RWPE2 (cell line): Measurements from ENCODE around the gene NPAS1.
A peak's percentile ranks its signal among the peaks of the same experiment; 100 is the strongest.

ENCODE experiments used
- ATAC-seq: fragments of 200-7000 bp; cut with Tn5 transposase; 3 replicates; pipeline ENCODE4 v1.9.1; 2021; ENCODE audit warnings: low read depth
- DNase-seq: peaks from one replicate; pipeline ENCODE4 v3.0.0-alpha.2; 2020; ENCODE audit warnings: low spot score
- H3K27ac ChIP-seq: fragments of 450-650 bp; 2 replicates; pipeline ENCODE4 v1.5.1; 2017; ENCODE audit warnings: mild to moderate bottlenecking; ENCODE audit not compliant: poor library complexity, severe bottlenecking
- H3K27me3 ChIP-seq: fragments of 250-450 bp; sonication (Bioruptor Pico); 2 replicates; pipeline ENCODE4 v1.5.1; 2021; ENCODE audit warnings: mild to moderate bottlenecking, moderate library complexity; ENCODE audit not compliant: insufficient read depth, poor library complexity, severe bottlenecking
- H3K36me3 ChIP-seq: fragments of 250-450 bp; sonication (Bioruptor Pico); 2 replicates; pipeline ENCODE4 v1.5.1; 2020; ENCODE audit warnings: low read depth, mild to moderate bottlenecking, moderate library complexity
- H3K4me1 ChIP-seq: fragments of 250-450 bp; sonication (Bioruptor Pico); 2 replicates; pipeline ENCODE4 v1.5.1; 2021; ENCODE audit warnings: mild to moderate bottlenecking, moderate library complexity; ENCODE audit not compliant: insufficient read depth, poor library complexity, severe bottlenecking
- H3K4me3 ChIP-seq: fragments of 250-450 bp; sonication (Bioruptor Pico); 2 replicates; pipeline ENCODE4 v1.5.1; 2021; ENCODE audit warnings: mild to moderate bottlenecking, moderate library complexity; ENCODE audit not compliant: severe bottlenecking
- H3K9me3 ChIP-seq: fragments of 250-450 bp; sonication (Bioruptor Pico); 2 replicates; pipeline ENCODE4 v1.5.1; 2021; ENCODE audit warnings: mild to moderate bottlenecking, moderate library complexity; ENCODE audit not compliant: severe bottlenecking
- TF ChIP-seq, protein P1 (sequence below): fragments of 450-650 bp; IDR thresholded peaks from one replicate; pipeline ENCODE4 v1.5.1; 2017; ENCODE audit warnings: mild to moderate bottlenecking, moderate library complexity; ENCODE audit not compliant: poor library complexity, severe bottlenecking

The NPAS1 gene

DNA sequence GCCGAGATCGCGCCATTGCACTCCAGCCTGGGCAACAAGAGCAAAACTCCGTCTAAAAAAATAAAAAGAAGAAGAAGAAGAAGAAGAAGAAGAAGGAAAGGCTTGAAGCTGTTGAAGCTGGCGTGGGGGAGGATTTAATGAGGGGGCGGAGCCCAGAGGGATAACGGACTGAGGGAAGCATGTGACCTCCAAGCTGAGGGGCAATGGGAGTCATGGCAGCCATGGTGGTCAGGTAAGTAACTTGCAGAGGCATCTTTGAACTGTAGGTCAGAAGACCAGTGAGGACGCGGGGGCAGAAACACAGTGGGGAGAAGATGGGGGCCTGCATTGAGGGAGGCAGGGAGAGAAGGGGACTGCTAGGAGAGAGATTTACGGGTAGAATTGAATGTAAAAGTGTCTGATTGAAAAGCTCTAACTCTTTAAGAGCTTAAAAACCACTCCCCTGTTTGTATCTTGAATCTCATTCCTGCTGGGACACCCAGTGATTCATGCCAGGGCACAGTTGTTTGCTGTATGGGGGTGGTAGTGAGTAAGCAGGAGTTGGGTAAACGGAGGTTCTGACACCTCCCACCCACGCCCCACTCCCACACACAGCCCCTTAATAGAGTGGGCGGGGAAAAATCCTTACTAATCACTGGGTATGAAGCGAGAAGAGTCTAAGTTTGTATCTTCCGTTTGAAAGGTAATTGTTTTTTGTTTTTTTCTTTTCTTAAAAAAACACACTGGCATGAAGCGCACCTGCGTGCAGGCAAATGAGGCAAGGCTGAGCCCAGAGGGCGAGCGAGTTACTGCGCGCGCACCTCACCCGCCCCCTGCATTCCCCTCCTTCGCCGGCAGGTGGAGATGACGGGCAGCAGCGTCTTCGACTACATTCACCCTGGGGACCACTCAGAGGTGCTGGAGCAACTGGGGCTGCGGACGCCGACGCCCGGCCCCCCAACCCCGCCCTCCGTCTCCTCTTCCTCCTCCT is 15.8 kb downstream of the NPAS1 start:
- ATAC-seq, result peak; percentile 84
- TF ChIP-seq, protein P1, sequence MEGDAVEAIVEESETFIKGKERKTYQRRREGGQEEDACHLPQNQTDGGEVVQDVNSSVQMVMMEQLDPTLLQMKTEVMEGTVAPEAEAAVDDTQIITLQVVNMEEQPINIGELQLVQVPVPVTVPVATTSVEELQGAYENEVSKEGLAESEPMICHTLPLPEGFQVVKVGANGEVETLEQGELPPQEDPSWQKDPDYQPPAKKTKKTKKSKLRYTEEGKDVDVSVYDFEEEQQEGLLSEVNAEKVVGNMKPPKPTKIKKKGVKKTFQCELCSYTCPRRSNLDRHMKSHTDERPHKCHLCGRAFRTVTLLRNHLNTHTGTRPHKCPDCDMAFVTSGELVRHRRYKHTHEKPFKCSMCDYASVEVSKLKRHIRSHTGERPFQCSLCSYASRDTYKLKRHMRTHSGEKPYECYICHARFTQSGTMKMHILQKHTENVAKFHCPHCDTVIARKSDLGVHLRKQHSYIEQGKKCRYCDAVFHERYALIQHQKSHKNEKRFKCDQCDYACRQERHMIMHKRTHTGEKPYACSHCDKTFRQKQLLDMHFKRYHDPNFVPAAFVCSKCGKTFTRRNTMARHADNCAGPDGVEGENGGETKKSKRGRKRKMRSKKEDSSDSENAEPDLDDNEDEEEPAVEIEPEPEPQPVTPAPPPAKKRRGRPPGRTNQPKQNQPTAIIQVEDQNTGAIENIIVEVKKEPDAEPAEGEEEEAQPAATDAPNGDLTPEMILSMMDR, result peak; percentile 98
- H3K27ac ChIP-seq, result peak overlapping the region; percentile 64

DNA sequence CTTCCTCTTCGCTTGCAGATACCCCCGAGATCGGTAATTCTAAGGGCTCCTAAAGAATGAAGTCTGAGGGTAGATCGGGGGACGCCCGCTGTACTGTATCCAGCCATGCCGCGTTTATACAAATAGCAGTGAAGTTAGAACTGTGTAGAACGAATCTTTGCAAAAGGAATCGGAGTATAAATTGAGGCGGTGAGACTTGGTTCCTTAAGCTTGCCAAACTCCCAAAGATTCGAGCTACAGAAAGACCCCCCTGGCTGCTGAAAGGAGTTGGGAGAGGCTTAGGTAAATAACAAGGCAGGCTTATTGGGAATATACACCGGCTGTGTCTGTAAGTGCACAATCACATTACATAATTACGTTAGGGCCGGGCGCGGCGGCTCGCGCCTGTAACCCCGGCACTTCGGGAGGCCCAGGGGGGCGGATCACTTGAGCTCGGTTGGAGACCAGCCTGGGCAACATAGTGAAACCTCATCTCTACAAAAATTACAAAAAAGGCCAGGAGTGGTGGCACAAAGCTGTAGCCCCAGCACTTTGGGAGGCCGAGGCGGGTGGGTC is 16.5 kb downstream of the NPAS1 start:
- ATAC-seq (peak; percentile 53), DNase-seq (no peak)
- Histone ChIP-seq H3K9me3 (no peaks in the 10 kb centered on the region), H3K4me1 (peaks cover 6% of the 10 kb centered on the region), H3K27me3 (no peaks in the 10 kb centered on the region), H3K4me3 (peak overlapping the region; percentile 27), H3K36me3 (no peaks in the 10 kb centered on the region), H3K27ac (peak overlapping the region; percentile 64)
- TF ChIP-seq, protein P1, result peak; percentile 83

More for the DNA sequence above, 15.8 kb downstream of the NPAS1 start:
- H3K36me3 ChIP-seq, result no peaks in the 10 kb centered on the region
- H3K4me3 ChIP-seq, result peak overlapping the region; percentile 27
- H3K27me3 ChIP-seq, result no peaks in the 10 kb centered on the region
- peaks cover 6% of the 10 kb centered on the region for H3K4me1 ChIP-seq
- no peaks in the 10 kb centered on the region for H3K9me3 ChIP-seq
- no peak for DNase-seq

DNA sequence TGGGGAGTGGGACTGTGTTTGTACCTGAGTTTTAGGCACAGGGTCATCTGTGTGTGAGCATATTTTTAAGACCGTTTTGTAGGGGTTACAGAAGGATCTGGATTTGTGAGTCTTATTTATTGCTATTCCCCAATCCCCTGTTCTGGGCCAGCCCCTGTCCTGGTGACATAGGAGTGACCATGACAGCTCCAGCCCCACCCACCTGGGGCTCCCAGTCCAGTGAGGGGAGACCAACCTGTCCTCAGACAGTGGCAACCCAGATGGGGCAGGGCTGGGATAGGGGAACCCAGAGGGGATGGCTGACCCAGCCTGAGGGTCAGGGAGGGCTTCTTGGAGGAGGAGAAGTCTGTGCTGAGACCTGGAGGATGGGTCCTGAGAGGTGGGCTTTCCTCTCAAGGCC is 18.1 kb downstream of the NPAS1 start:
- Histone ChIP-seq H3K9me3 (no peaks in the 10 kb centered on the region), H3K36me3 (no peaks in the 10 kb centered on the region), H3K4me1 (peaks cover 6% of the 10 kb centered on the region), H3K27ac (no peak overlapping the region), H3K4me3 (no peak overlapping the region), H3K27me3 (no peaks in the 10 kb centered on the region)
- no peak for DNase-seq
- TF ChIP-seq, protein P1, result no peak
- no peak for ATAC-seq

DNA sequence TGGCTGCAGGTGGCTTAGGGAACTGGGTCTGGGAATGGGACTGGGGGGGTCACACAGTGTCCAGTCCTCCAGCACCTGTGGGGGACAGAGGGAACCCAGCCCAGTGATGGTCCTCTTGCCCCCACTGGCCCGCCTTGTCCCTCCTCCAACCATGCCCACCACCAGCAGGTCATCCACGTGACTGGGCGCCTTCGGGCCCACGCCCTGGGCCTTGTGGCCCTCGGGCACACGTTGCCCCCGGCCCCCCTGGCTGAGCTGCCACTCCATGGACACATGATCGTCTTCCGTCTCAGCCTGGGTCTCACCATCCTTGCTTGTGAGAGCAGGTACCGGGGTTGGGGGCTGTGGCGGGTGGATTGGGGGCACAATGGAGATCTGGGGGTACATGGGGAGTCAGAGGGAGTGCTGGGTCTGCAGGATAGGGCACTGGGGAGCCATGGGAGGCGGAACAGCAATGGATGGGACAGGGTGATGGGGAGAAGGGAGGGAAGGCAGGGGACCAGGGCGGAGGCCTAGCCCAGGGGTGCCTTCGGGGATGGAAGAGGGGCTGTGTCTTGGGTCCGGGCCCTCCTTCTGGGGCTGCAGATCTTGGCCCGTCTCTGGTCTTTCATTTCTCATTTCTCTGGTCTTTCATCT is 19.7 kb downstream of the NPAS1 start:
- DNase-seq, result no peak
- no peaks in the 10 kb centered on the region for H3K36me3 ChIP-seq
- H3K27me3 ChIP-seq, result no peaks in the 10 kb centered on the region
- peaks cover 6% of the 10 kb centered on the region for H3K4me1 ChIP-seq
- no peak overlapping the region for H3K4me3 ChIP-seq
- no peak overlapping the region for H3K27ac ChIP-seq
- H3K9me3 ChIP-seq, result no peaks in the 10 kb centered on the region
- TF ChIP-seq, protein P1, result no peak
- ATAC-seq, result no peak
